Measurements from ENCODE around the gene SRGAP1.

The SRGAP1 gene

DNA sequence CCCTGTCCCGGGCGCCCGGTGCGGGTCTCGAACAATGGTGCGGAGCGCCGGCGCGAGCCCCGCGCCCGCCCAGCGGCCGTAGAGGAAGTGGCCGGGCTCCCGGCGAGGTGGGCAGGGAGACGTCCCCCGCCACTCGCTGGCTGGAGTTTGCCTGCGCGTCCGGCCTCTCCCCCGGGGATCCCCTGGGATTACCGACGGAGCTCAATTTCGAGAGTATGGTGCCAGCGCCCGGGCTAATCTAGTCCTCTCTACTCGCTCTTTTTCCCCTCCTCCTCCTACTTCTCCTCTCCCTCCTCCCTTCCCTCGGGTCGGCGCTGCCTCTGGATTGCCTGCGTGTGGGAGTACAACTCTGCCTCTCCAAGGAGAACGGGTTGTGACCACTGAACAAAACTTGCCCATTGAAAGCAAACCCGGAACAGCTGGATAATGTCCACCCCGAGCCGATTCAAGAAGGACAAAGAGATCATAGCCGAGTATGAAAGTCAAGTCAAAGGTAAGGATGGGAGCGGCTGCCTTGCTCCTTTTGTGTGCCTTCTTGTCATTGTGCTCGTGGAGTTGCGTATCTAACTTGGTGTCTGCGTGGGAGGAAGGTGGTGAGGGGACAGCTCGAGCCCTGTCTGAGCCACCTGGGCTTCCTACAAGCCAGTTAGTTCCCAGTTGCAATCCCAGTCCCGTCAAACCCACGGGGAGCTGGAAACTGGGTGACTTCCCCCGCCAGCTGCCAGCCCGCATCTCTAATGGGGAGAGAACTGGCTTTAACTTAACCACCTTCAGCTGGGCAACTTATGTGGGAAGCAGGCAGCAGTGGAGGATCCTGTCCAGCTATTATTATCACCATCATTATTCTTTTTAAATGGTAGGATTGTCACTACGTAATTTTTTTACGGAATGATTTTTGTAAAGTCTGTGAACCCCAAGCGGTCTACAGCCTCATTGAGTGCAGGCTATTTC lies at the start of gene SRGAP1:
Gene SRGAP1 (plus strand): TSS at position 310 of the 951 bp plus-strand sequence. CDS start 117 bp downstream, at position 427.
- DNase-seq: no peak

DNA sequence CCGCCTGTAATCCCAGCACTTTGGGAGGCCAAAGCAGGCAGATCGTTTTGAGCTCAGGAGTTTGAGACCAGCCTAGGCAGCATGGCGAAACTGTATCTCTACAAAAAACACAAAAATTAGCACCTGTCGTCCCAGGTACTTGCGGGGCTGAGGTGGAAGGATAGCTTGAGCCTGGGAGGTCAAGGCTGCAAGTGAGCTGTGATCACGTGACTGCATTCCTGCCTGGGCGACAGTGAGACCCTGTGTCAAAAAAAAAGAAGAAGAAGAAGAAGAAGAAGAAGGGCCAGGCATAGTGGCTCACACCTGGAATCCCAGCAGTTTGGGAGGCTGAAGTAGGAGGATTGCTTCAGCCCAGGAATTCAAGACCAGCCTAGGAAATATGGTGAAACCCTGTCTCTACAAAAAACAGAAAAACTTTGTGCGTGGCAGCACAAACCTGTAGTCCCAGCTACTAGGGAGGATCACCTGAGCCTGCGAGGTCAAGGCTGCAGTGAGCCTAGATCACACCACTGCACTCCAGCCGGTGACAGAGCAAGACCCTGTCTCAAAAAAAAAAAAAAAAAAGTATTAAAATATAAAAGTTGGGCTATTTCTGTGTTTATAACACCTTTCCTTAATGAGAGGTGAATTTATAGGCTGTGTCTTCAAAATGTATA lies 49.3 kb upstream of the SRGAP1 start:
- no peak for DNase-seq

DNA sequence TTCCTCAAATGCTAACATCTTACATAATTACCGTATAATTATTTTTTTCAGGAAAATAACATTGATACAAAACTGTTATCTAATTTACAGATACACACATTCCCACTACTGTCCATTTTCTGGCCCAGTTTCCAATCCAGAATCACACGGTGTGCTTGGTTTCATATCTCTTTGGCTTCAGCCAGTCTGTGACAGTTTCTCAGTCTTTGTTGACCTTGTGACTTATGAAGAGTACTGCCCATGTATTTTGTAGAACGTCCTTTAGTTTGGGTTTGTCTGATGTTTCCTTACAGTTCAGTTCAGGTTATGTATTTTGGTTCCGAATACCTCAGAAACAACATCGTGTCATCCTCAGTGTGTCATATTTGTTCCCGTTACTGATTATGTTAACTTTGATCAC lies 48.6 kb upstream of the SRGAP1 start:
- DNase-seq: no peak

DNA sequence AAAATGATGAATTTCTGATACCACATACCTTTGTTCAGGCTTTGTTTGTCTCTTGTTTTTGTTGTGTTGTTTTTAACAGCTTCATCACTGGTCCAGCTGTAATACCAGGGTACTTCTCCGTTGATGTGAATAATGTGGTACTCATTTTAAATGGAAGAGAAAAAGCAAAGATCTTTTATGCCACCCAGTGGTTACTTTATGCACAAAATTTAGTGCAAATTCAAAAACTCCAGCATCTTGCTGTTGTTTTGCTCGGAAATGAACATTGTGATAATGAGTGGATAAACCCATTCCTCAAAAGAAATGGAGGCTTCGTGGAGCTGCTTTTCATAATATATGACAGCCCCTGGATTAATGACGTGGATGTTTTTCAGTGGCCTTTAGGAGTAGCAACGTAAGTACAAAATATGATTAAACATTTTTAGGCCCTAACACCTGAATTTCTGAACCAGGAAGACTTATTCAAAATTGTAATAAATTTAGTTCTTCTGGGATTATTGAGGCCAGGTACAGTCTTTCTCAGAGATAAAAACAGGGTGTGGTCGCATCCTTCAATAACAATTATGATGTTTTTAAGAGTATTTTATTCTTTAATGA lies 42.4 kb upstream of the SRGAP1 start:
- DNase-seq: no peak

DNA sequence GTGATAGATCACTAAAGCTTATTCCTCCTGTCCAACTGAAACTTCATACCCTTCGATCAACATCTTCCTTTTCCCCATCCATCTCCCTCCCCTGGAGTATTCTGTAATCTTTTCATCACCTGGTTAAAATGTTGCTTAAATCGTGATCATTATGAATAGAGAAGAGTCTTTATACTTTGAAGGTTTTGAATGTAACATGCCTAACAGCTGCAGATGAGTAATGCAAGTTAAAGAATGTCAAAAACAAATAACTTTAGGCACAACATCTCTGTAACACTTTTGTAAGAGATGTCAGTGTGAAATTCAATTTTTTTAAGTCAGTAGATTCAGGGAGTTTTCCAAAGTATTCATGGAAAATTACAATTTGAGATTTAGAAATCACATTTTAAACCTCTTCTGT lies 39.8 kb upstream of the SRGAP1 start:
- DNase-seq: no peak

DNA sequence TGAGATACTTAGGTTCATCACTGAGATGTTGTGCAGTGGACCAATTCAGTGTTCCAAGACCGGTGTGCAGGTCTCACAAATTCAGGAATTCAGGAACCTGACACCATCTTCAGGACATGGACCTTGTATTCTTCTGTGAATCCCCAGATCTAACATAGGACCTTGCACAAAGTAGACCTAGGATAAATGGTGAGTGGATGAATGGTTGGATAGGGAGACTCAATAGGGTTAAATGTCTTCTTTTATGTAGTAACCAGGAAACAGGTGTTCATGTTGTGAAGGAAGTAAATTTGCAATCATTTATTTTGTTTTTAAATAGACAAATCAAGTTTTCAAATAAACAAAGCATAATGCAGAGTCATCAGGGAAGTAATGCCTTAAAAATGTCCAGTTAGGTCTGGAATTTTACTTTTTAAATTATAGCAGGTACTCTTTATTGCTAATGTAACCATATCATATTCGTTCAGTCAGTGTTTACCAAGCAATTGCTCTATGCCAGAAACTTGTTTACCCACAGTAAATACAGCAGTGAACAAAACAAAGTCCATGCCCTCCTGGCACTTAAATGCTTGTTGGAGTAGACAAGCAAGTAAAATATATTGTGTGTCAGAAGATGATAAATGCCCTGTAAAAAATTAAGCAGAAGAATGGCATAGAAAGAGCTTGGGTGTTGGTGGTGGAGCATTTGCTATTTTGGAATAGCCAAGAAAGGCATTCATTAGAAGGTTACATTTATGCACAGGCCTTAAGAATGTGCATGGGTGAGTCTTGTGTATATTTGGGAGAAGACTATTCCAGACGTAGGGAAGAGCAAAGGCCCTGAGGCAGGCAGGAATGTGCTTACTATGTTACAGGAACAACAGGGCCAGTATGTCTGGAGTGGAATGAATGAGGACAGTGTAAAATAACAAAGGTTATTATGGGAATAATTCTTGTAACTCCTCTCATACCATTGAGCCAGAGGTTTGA lies 38.5 kb upstream of the SRGAP1 start:
- no peak for DNase-seq

DNA sequence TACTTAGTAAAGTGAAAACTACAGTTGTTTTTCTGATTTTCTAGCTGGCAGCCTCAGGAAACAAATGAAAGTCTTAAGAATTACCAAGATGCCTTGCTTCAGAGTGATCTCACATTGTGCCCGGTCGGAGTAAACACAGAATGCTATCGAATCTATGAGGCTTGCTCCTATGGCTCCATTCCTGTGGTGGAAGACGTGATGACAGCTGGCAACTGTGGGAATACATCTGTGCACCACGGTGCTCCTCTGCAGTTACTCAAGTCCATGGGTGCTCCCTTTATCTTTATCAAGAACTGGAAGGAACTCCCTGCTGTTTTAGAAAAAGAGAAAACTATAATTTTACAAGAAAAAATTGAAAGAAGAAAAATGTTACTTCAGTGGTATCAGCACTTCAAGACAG lies 35.9 kb upstream of the SRGAP1 start:
- no peak for DNase-seq

DNA sequence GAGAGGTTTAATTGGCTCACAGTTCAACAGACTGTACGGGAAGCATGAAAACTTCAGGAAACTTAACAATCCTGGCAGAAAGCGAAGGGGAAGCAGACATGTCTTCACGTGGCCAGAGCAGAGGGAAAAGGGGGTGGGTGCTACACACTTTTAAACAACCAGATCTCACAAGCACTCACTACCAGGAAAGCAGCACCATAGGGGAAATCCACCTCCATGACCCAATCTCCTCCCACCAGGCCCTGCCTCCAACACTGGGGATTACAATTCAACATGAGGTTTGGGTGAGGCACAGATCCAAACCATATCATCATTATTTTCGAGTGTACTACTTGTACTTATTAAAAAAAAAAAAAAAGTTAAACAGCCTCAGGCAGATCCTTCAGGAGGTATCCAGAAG lies 34.9 kb upstream of the SRGAP1 start:
- no peak for DNase-seq

DNA sequence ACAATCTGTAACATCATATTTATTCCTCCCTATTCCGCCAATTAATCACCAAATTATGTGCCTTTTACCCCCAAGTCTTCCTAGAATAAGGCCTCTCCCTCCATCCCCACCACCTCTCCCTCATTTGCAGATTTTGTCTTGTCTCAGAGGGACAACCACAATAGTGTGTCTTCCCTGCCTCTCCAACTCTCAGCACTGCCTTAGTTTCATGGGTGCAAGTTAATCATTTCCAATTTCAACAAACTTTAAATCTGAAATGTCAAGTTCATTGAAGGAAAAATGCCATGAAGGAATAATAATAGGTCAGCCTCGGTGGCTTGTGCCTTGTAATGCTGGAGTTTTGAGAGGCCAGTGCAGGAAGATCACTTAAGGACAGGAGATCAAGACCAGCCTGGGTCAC lies 33.2 kb upstream of the SRGAP1 start:
- DNase-seq: no peak

DNA sequence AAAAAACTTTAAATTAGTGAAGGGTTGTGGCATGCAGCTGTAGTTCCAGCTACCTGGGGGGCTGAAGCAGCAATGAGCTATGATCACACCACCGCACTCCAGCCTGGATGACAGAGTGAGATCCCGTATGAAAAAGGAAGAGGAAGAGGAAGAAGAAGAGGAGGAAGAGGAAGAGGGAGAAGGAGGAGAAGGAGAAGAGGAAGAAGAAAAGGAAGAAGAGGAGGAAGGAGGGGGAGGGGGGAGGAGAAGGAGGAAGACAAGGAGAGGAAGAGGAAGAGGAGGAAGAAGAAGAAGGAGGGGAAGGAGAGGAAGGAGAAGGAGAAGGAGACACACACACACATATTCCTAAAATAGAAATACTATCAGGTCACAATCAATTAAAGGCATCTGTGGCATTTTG lies 32.7 kb upstream of the SRGAP1 start:
- DNase-seq: no peak

DNA sequence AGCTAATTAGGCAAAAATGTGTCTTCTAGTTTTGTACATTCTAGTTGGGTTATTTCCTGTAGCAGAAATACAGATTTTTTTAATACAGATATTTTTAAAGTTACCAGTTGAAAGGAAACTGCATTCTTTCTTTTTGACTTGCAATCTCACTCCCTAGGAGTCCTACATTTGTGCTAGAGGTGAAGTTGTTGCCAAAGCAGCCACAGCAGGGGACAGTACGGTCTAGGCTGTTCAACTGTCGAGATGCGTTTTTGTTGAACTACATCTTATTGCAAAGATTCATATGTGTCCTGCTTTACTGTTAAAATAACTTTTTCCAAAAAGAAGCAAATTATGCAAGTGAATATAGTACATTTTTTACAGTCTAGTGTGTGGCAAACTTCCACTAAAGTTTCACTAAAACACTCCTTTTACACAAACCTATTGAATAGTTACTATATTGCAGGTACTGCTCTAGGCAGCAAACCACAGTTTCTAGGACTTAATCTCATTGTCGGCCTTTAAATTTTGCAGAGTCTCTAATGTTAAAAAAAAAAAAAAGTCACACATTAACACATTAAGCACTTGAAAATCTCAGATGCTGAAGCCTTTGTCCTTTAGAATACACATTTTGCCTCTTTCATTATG lies 30.2 kb upstream of the SRGAP1 start:
- peak; percentile 37 for DNase-seq

DNA sequence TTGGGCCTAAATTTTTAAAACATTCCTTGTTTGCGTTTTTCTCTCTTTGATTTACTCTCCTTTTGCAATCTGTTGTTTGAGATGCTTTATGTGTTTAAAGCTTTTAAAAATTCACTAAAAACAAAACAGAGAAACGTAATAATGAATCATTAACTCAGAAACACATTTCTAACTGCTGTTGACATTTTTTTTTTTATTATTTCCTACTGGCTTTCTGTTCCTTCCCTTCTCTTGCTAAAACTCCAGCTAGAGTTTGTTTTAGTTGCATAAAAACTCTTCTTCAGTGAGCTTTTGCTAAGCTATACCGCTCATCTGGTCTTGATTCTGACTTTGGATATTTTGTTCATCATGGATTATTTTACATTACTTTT lies 29.0 kb upstream of the SRGAP1 start:
- DNase-seq: no peak

DNA sequence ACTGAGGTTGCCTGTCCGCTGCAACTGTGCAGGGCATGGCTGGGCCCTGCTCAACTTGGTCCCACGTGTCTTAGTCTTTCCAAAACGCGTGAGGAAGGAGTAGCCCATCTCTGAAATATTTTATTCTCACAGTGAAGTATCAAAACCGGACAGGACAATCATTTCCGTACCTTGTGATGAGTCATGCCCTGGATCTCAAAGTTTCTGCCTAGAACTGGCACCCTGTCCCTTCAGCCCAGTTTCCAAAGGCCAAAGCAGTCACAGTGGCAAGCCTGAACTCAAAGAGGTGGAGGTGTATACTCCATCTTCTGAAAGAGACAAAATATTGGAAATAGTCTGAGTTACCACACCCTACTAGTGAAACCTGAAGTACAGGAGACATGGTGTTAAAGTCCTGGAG lies 28.5 kb upstream of the SRGAP1 start:
- peak; percentile 32 for DNase-seq

DNA sequence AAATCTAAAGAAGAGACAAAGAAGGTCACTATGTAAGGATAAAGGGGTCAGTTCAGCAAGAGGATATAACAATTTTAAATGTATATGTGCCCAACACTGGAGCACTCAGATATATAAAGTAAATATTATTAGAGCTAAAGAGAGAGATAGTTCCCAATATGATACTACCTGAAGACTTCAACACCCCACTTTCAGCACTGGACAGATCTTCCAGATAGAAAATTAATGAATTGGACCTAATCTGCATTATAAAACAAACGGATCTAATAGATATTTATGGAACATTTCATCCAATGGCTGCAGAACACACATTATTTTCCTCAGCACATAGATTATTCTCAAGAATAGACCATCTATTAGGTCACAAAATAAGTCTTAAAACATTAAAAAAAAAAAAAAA lies 24.1 kb upstream of the SRGAP1 start:
- no peak for DNase-seq

DNA sequence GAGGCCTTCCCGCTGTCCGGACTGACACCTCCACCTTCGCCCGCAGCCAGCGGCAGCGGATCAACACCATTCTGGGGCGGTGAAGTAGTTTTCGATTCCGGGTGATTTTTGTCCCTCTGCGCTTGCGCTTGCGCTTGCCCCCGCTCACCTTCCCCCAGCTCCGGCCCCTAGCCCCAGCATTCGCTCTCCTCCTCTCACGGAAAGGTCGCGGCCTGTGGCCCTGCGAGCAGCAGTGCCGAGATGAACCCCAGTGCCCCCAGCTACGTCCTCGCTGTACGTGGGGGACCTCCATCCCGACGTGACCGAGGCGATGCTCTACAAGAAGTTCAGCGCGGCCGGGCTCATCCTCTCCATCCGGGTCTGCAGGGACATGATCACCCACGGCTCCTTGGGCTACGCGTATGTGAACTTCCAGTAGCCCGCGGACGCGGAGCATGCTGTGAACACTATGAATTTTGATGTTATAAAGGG lies 22.7 kb upstream of the SRGAP1 start:
- no peak for DNase-seq

DNA sequence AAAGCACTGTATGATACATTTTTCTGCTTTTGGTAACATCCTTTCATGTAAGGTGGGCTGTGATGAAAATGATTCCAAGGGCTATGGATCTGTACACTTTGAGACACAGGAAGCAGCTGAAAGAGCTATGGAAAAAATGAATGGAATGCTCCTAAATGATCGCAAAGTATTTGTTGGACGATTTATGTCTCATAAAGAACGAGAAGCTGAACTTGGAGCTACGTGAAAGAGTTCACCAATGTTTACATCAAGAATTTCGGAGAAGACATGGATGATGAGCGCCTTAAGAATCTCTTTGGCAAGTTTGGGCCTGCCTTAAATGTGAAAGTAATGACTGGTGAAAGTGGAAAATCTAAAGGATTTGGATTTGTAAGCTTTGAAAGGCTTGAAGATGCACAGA lies 22.1 kb upstream of the SRGAP1 start:
- no peak for DNase-seq

DNA sequence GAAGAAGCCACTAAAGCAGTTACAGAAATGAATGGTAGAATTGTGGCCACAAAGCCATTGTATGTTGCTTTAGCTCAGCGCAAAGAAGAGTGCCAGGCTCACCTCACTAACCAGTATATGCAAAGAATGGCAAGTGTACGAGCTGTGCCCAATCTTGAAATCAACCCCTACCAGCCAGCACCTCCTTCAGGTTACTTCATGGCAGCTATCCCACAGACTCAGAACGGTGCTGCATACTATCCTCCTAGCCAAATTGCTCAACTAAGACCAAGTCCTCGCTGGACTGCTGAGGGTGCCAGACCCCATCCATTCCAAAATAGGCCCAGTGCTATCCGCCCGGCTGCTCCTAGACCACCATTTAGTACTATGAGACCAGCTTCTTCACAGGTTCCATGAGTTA lies 21.5 kb upstream of the SRGAP1 start:
- no peak for DNase-seq

DNA sequence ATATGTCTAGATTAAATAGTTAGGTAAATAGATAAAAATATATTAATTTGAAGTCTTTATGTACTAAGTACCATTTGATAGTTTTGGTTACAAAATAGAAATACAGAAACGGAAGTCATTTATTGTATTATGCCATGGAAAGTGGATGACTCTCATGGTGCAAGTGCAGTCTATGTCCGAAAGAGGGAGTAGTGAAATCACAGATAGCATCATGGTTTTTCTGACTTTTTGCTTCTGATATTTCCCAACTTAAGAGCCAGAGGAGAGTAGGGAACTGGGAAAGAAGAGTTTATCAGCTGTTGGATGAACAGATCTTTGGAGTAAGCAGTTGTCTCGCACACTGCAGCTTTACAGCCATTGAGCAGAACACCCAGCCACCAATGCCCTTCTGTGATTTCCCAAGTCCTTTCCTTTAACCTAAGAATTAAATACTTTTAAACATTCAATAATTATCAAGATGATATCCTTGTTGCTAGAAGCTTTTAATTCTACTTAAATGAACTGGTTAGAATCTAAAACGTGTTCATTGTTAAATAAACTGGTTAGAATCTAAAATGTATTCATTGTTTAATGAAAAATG lies 18.4 kb upstream of the SRGAP1 start:
- no peak for DNase-seq

DNA sequence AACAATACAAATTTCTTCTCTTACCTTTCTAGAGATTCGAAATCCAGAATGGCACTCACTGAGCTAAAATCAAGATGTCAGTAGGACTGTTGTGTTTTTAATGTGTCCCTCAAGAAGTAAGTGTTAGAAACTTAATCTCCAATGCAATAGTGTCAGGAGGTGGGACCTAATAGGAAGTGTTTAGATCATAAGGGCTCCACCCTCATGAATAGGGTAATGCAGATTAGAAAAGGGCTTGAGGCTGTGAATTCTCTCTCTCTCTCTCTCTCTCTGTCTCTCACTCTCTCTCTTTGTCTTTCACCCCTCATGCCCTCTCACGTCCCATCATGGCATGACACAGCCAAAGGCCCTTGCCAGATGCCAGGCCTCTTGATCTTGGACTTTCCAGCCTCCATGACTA lies 15.6 kb upstream of the SRGAP1 start:
- DNase-seq: no peak

DNA sequence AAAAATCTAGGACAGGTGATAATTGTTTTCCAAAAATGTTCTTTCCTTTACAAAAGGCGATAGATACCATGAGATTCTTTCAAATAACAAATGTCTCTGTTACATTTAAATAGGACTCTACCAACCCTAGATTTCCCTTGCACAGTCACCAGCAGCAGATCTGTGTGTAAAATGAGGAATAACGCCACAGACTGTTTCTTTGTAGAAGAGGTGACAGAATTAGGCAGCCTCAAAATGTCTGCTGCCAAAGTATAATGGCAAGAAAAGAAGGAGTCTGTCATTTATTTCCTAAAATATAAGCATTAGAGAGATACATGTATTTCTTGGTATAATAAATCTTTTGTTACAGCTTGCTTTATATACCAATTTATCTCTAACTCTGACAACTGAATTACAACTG lies 8.5 kb upstream of the SRGAP1 start:
- DNase-seq: no peak

DNA sequence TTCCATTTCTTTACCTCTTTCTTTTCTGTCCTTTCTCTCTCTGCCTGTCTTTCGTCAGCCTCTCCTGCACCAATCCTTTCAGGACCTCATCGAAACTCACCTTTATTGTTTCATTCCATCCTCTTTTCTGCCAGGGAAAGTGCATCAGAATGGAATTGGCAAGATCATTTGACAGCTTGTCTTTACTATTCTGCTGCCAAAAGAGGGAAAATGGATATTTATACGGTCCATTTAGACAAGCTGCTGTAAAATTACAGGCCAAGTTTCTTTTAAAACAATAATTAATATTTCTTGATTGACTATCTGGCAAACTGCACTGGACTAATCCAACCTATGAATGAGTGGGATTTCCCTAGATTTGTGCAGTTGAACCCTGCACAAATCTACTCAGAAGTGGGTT lies 7.6 kb upstream of the SRGAP1 start:
- DNase-seq: no peak

DNA sequence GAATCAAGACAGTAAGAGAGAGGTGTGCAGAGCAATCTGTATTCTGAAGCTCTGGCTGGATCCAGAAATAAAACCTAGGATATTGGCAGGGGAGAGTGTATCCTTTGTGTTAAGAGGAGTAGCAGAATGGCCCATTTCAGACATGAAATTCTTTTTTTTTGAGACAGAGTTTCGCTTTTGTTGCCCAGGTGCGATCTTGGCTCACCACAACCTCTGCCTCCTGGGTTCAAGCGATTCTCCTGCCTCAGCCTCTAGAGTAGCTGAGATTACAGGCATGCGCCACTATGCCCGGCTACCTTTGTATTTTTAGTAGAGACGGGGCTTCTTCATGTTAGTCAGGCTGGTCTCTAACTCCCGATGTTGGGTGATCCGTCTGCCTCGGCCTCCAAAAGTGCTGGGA lies 6.1 kb upstream of the SRGAP1 start:
- no peak for DNase-seq

All from activated CD4-positive, alpha-beta T cell treated with anti-CD3 and anti-CD28 coated beads, Interleukin-2, amount 50 U/mL, for 16 hours (primary cell).